Measurements from ENCODE around the gene GASK1B.

- no peak for TF ChIP-seq EZH2phosphoT487 (IDR thresholded peaks at IDR 0.05; ENCODE audit: borderline replicate concordance, low read depth, low read length)
- TF ChIP-seq, protein P1, sequence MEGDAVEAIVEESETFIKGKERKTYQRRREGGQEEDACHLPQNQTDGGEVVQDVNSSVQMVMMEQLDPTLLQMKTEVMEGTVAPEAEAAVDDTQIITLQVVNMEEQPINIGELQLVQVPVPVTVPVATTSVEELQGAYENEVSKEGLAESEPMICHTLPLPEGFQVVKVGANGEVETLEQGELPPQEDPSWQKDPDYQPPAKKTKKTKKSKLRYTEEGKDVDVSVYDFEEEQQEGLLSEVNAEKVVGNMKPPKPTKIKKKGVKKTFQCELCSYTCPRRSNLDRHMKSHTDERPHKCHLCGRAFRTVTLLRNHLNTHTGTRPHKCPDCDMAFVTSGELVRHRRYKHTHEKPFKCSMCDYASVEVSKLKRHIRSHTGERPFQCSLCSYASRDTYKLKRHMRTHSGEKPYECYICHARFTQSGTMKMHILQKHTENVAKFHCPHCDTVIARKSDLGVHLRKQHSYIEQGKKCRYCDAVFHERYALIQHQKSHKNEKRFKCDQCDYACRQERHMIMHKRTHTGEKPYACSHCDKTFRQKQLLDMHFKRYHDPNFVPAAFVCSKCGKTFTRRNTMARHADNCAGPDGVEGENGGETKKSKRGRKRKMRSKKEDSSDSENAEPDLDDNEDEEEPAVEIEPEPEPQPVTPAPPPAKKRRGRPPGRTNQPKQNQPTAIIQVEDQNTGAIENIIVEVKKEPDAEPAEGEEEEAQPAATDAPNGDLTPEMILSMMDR (conservative IDR thresholded peaks at IDR 0.05; ENCODE audit: low read length) = no peak
These were observed 30.6 kb upstream of the GASK1B start for GRCh38 chr4:158203436-158203835.
